ENCODE measurements around the gene ACVR1. TPM values are rescaled to one million over a fixed set of nuclear protein-coding genes. Genes with fewer than 3 reads are reported as not detected.

Gene ACVR1
- total RNA-seq, 1 experiment from 2014 or later: 17.1 TPM

GRCh38 chr2:157737656-157738055 lies 138.5 kb downstream of the ACVR1 start:
- Histone ChIP-seq H3K27me3 (replicated peaks; ENCODE audit: insufficient read depth, low read depth, low read length, poor library complexity) (no peaks in the 10 kb centered on the region), H3K9me3 (ENCODE audit: low read depth, low read length, poor library complexity, severe bottlenecking) (no peaks in the 10 kb centered on the region), H3K27ac (ENCODE audit: low read depth, low read length, poor library complexity, severe bottlenecking) (no peak overlapping the region), H3K4me1 (ENCODE audit: insufficient read depth, low read length, poor library complexity, severe bottlenecking) (no peaks in the 10 kb centered on the region), H3K36me3 (ENCODE audit: insufficient read depth, low read length, poor library complexity, severe bottlenecking) (peaks cover 8% of the 10 kb centered on the region), H3K4me3 (ENCODE audit: low read depth, low read length, poor library complexity, severe bottlenecking) (no peak overlapping the region)
- ChIA-PET POLR2A (ENCODE audit: low non-redundant PET) (no interaction called here), CTCF (no interaction called here)
- intact Hi-C loops (cut with micrococcal nuclease; ENCODE audit: unreplicated experiment): no loop called here
- TF ChIP-seq, protein P1, sequence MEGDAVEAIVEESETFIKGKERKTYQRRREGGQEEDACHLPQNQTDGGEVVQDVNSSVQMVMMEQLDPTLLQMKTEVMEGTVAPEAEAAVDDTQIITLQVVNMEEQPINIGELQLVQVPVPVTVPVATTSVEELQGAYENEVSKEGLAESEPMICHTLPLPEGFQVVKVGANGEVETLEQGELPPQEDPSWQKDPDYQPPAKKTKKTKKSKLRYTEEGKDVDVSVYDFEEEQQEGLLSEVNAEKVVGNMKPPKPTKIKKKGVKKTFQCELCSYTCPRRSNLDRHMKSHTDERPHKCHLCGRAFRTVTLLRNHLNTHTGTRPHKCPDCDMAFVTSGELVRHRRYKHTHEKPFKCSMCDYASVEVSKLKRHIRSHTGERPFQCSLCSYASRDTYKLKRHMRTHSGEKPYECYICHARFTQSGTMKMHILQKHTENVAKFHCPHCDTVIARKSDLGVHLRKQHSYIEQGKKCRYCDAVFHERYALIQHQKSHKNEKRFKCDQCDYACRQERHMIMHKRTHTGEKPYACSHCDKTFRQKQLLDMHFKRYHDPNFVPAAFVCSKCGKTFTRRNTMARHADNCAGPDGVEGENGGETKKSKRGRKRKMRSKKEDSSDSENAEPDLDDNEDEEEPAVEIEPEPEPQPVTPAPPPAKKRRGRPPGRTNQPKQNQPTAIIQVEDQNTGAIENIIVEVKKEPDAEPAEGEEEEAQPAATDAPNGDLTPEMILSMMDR (conservative IDR thresholded peaks at IDR 0.05; ENCODE audit: low read depth, low read length): no peak
- no peak for TF ChIP-seq EZH2 (IDR thresholded peaks at IDR 0.05; ENCODE audit: borderline replicate concordance, low read depth, low read length, poor library complexity, severe bottlenecking)
- DNase-seq (ENCODE audit: low spot score): no peak
- BruUV-seq (replicated peaks): no TSS peak

DNA sequence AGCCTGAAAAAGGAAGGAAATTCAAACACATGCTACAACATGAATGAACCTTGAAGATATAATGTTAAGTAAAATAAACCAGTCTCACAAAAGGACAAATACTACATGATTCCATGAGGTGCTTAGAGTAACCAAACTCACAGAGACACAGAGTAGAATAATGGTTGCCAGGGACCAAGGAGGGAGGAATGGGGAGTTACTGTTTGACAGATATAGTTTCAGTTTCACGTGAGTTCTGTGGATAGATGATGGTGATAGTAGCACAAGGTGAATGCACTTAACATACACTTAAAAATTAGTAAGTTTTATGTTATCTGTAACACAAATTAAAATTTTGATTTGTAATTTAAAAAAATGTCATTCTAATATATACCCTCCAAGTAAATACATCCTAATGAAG lies 140.6 kb downstream of the ACVR1 start:
- Histone ChIP-seq H3K27ac (ENCODE audit: low read depth, low read length, poor library complexity, severe bottlenecking) (no peak overlapping the region), H3K27me3 (replicated peaks; ENCODE audit: insufficient read depth, low read depth, low read length, poor library complexity) (no peaks in the 10 kb centered on the region), H3K4me1 (ENCODE audit: insufficient read depth, low read length, poor library complexity, severe bottlenecking) (no peaks in the 10 kb centered on the region), H3K4me3 (ENCODE audit: low read depth, low read length, poor library complexity, severe bottlenecking) (no peak overlapping the region), H3K36me3 (ENCODE audit: insufficient read depth, low read length, poor library complexity, severe bottlenecking) (peaks cover 8% of the 10 kb centered on the region), H3K9me3 (ENCODE audit: low read depth, low read length, poor library complexity, severe bottlenecking) (no peaks in the 10 kb centered on the region)
- CTCF ChIA-PET: no interaction called here
- TF ChIP-seq EZH2 (IDR thresholded peaks at IDR 0.05; ENCODE audit: borderline replicate concordance, low read depth, low read length, poor library complexity, severe bottlenecking): no peak
- TF ChIP-seq, protein P1 (conservative IDR thresholded peaks at IDR 0.05; ENCODE audit: low read depth, low read length): no peak
- intact Hi-C loops (cut with micrococcal nuclease; ENCODE audit: unreplicated experiment): no loop called here
- DNase-seq (ENCODE audit: low spot score): no peak
- POLR2A ChIA-PET (ENCODE audit: low non-redundant PET): no interaction called here
- BruUV-seq (replicated peaks): no TSS peak

DNA sequence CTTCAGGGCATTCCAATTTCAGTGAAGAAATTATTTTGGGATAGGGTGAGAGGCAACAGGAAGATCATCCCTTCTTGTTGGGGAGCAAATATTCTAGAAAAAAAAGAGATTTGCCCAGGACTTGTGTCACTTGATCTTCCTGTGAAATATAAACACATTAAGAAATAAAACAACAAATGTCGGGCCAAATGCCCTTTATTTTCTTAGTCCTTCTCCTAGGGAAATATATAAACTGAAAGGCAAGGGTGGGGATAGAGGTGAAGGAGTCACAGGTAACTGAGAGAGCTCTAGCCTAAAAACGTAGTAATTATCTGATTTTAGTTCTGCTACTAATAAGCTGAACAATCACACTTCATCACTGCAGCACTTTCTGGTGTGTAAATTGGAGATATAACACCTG lies 142.9 kb downstream of the ACVR1 start:
- H3K27me3 ChIP-seq (replicated peaks; ENCODE audit: insufficient read depth, low read depth, low read length, poor library complexity): no peaks in the 10 kb centered on the region
- no peak overlapping the region for H3K27ac ChIP-seq (ENCODE audit: low read depth, low read length, poor library complexity, severe bottlenecking)
- peaks cover 8% of the 10 kb centered on the region for H3K36me3 ChIP-seq (ENCODE audit: insufficient read depth, low read length, poor library complexity, severe bottlenecking)
- no peaks in the 10 kb centered on the region for H3K4me1 ChIP-seq (ENCODE audit: insufficient read depth, low read length, poor library complexity, severe bottlenecking)
- POLR2A ChIA-PET (ENCODE audit: low non-redundant PET): no interaction called here
- no peaks in the 10 kb centered on the region for H3K9me3 ChIP-seq (ENCODE audit: low read depth, low read length, poor library complexity, severe bottlenecking)
- CTCF ChIA-PET: no interaction called here
- H3K4me3 ChIP-seq (ENCODE audit: low read depth, low read length, poor library complexity, severe bottlenecking): no peak overlapping the region
- no peak for DNase-seq (ENCODE audit: low spot score)
- no peak for TF ChIP-seq EZH2 (IDR thresholded peaks at IDR 0.05; ENCODE audit: borderline replicate concordance, low read depth, low read length, poor library complexity, severe bottlenecking)
- TF ChIP-seq, protein P1 (conservative IDR thresholded peaks at IDR 0.05; ENCODE audit: low read depth, low read length): no peak
- BruUV-seq (replicated peaks): no TSS peak
- intact Hi-C loops (cut with micrococcal nuclease; ENCODE audit: unreplicated experiment): no loop called here
